ENCODE measurements around the gene CCR2.
A peak's percentile ranks its signal among the peaks of the same experiment; 100 is the strongest.

The CCR2 gene

DNA sequence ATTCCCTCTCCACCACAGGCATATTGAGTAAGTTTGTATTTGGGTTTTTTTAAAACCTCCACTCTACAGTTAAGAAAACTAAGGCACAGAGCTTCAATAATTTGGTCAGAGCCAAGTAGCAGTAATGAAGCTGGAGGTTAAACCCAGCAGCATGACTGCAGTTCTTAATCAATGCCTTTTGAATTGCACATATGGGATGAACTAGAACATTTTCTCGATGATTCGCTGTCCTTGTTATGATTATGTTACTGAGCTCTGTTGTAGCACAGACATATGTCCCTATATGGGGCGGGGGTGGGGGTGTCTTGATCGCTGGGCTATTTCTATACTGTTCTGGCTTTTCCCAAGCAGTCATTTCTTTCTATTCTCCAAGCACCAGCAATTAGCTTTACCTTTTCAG lies 15.2 kb downstream of the CCR2 start:
- TF ChIP-seq, protein P1, sequence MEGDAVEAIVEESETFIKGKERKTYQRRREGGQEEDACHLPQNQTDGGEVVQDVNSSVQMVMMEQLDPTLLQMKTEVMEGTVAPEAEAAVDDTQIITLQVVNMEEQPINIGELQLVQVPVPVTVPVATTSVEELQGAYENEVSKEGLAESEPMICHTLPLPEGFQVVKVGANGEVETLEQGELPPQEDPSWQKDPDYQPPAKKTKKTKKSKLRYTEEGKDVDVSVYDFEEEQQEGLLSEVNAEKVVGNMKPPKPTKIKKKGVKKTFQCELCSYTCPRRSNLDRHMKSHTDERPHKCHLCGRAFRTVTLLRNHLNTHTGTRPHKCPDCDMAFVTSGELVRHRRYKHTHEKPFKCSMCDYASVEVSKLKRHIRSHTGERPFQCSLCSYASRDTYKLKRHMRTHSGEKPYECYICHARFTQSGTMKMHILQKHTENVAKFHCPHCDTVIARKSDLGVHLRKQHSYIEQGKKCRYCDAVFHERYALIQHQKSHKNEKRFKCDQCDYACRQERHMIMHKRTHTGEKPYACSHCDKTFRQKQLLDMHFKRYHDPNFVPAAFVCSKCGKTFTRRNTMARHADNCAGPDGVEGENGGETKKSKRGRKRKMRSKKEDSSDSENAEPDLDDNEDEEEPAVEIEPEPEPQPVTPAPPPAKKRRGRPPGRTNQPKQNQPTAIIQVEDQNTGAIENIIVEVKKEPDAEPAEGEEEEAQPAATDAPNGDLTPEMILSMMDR (IDR thresholded peaks at IDR 0.05; ENCODE audit: unreplicated experiment in 3 of 3): no peak
- H3K4me3 Mint-ChIP-seq: no peak overlapping the region
- H3K36me3 Mint-ChIP-seq (ENCODE audit: low read depth): no peaks in the 10 kb centered on the region
- H3K27me3 Mint-ChIP-seq (ENCODE audit: low read depth): peaks cover 32% of the 10 kb centered on the region
- H3K4me1 Mint-ChIP-seq: peaks cover 5% of the 10 kb centered on the region
- H3K9me3 Mint-ChIP-seq: no peaks in the 10 kb centered on the region
- no peak overlapping the region for H3K27ac Mint-ChIP-seq

DNA sequence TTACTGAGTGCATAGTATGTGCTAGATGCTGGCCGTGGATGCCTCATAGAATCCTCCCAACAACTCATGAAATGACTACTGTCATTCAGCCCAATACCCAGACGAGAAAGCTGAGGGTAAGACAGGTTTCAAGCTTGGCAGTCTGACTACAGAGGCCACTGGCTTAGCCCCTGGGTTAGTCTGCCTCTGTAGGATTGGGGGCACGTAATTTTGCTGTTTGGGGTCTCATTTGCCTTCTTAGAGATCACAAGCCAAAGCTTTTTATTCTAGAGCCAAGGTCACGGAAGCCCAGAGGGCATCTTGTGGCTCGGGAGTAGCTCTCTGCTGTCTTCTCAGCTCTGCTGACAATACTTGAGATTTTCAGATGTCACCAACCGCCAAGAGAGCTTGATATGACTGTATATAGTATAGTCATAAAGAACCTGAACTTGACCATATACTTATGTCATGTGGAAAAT lies 15.8 kb downstream of the CCR2 start:
- TF ChIP-seq, protein P1 (IDR thresholded peaks at IDR 0.05; ENCODE audit: unreplicated experiment in 3 of 3): no peak
- H3K9me3 Mint-ChIP-seq: no peaks in the 10 kb centered on the region
- no peak overlapping the region for H3K27ac Mint-ChIP-seq
- H3K36me3 Mint-ChIP-seq (ENCODE audit: low read depth): no peaks in the 10 kb centered on the region
- H3K4me1 Mint-ChIP-seq: peaks cover 5% of the 10 kb centered on the region
- H3K27me3 Mint-ChIP-seq (ENCODE audit: low read depth): peaks cover 38% of the 10 kb centered on the region
- no peak overlapping the region for H3K4me3 Mint-ChIP-seq

DNA sequence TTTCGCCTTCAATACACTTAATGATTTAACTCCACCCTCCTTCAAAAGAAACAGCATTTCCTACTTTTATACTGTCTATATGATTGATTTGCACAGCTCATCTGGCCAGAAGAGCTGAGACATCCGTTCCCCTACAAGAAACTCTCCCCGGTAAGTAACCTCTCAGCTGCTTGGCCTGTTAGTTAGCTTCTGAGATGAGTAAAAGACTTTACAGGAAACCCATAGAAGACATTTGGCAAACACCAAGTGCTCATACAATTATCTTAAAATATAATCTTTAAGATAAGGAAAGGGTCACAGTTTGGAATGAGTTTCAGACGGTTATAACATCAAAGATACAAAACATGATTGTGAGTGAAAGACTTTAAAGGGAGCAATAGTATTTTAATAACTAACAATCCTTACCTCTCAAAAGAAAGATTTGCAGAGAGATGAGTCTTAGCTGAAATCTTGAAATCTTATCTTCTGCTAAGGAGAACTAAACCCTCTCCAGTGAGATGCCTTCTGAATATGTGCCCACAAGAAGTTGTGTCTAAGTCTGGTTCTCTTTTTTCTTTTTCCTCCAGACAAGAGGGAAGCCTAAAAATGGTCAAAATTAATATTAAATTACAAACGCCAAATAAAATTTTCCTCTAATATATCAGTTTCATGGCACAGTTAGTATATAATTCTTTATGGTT lies 17.1 kb downstream of the CCR2 start, which contains the start of gene CCR5:
TSS of gene CCR5 (plus strand) at position 108 of the 680 bp plus-strand sequence. CDS start 1,957 bp downstream, outside the sequence.
- Mint-ChIP-seq H3K36me3 (ENCODE audit: low read depth) (no peaks in the 10 kb centered on the region), H3K9me3 (no peaks in the 10 kb centered on the region), H3K27me3 (ENCODE audit: low read depth) (peaks cover 44% of the 10 kb centered on the region), H3K4me3 (no peak within 1 kb of the TSS), H3K27ac (peak within 1 kb of the TSS in 2 of 3 experiments; percentile 16 to 38), H3K4me1 (peaks cover 5% of the 10 kb centered on the region)
- TF ChIP-seq, protein P1 (IDR thresholded peaks at IDR 0.05; ENCODE audit: unreplicated experiment in 3 of 3): no peak

DNA sequence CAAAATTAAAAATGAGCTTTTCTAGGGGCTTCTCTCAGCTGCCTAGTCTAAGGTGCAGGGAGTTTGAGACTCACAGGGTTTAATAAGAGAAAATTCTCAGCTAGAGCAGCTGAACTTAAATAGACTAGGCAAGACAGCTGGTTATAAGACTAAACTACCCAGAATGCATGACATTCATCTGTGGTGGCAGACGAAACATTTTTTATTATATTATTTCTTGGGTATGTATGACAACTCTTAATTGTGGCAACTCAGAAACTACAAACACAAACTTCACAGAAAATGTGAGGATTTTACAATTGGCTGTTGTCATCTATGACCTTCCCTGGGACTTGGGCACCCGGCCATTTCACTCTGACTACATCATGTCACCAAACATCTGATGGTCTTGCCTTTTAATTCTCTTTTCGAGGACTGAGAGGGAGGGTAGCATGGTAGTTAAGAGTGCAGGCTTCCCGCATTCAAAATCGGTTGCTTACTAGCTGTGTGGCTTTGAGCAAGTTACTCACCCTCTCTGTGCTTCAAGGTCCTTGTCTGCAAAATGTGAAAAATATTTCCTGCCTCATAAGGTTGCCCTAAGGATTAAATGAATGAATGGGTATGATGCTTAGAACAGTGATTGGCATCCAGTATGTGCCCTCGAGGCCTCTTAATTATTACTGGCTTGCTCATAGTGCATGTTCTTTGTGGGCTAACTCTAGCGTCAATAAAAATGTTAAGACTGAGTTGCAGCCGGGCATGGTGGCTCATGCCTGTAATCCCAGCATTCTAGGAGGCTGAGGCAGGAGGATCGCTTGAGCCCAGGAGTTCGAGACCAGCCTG lies 17.8 kb downstream of the CCR2 start:
- no peak overlapping the region for H3K4me3 Mint-ChIP-seq
- peaks cover 5% of the 10 kb centered on the region for H3K4me1 Mint-ChIP-seq
- TF ChIP-seq, protein P1 (IDR thresholded peaks at IDR 0.05; ENCODE audit: unreplicated experiment in 3 of 3): no peak
- H3K36me3 Mint-ChIP-seq (ENCODE audit: low read depth): no peaks in the 10 kb centered on the region
- no peak overlapping the region for H3K27ac Mint-ChIP-seq
- H3K27me3 Mint-ChIP-seq (ENCODE audit: low read depth): peaks cover 41% of the 10 kb centered on the region
- no peaks in the 10 kb centered on the region for H3K9me3 Mint-ChIP-seq

DNA sequence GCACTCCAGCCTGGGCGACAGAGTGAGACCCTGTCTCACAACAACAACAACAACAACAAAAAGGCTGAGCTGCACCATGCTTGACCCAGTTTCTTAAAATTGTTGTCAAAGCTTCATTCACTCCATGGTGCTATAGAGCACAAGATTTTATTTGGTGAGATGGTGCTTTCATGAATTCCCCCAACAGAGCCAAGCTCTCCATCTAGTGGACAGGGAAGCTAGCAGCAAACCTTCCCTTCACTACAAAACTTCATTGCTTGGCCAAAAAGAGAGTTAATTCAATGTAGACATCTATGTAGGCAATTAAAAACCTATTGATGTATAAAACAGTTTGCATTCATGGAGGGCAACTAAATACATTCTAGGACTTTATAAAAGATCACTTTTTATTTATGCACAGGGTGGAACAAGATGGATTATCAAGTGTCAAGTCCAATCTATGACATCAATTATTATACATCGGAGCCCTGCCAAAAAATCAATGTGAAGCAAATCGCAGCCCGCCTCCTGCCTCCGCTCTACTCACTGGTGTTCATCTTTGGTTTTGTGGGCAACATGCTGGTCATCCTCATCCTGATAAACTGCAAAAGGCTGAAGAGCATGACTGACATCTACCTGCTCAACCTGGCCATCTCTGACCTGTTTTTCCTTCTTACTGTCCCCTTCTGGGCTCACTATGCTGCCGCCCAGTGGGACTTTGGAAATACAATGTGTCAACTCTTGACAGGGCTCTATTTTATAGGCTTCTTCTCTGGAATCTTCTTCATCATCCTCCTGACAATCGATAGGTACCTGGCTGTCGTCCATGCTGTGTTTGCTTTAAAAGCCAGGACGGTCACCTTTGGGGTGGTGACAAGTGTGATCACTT lies 18.8 kb downstream of the CCR2 start:
- H3K27me3 Mint-ChIP-seq (ENCODE audit: low read depth): peaks cover 48% of the 10 kb centered on the region
- no peak overlapping the region for H3K27ac Mint-ChIP-seq
- no peak overlapping the region for H3K4me3 Mint-ChIP-seq
- no peaks in the 10 kb centered on the region for H3K9me3 Mint-ChIP-seq
- TF ChIP-seq, protein P1 (IDR thresholded peaks at IDR 0.05; ENCODE audit: unreplicated experiment in 3 of 3): peak in 1 of 3 experiments; percentile 26
- H3K4me1 Mint-ChIP-seq: peaks cover 5% of the 10 kb centered on the region
- H3K36me3 Mint-ChIP-seq (ENCODE audit: low read depth): no peaks in the 10 kb centered on the region
